Natural killer cell treated with Interleukin-12 subunit alpha and Interleukin-12 subunit beta and Interleukin-15 and Interleukin-18, amount 100 ng/mL, for 72 hours (primary cell): ENCODE results near the gene MRPS15. TPM values are rescaled to one million over a fixed set of nuclear protein-coding genes. Genes with fewer than 3 reads are reported as not detected.
"Not testable (repeated sequence)": the region's sequence is repeated elsewhere in the genome, so short reads cannot be mapped to it uniquely, and the experiment has no call there.

Experiments used
- ATAC-seq, 2 donors: fragments of 150-1000 bp; cut with Tn5 transposase in 1 of 2; sonication (Bioruptor Pico), chemical (Tn5 transposase) in 1 of 2; 2 replicates each; pipeline ENCODE4 v1.10.0; 2021
- DNase-seq: peaks from one replicate; pipeline ENCODE4 v3.0.0; 2022; ENCODE audit warnings: low spot score
- H3K27ac Mint-ChIP-seq, 2 donors: 1 replicate in 1 of 2; 2 replicates in 1 of 2; pipeline ENCODE4 v1.8.0; 2022; ENCODE audit warnings: mixed read lengths in 2 of 2, mild to moderate bottlenecking in 1 of 2, moderate library complexity in 1 of 2
- H3K27me3 Mint-ChIP-seq, 2 donors: 1 replicate in 1 of 2; 2 replicates in 1 of 2; pipeline ENCODE4 v1.8.0; 2022; ENCODE audit warnings: mixed read lengths in 2 of 2
- H3K36me3 Mint-ChIP-seq: one replicate; pipeline ENCODE4 v1.8.0; 2022; ENCODE audit warnings: mixed read lengths
- H3K4me1 Mint-ChIP-seq, 2 donors: 1 replicate in 1 of 2; 2 replicates in 1 of 2; pipeline ENCODE4 v1.8.0; 2022; ENCODE audit warnings: low read depth in 2 of 2, mixed read lengths in 2 of 2, mild to moderate bottlenecking in 1 of 2
- H3K4me3 Mint-ChIP-seq: one replicate; pipeline ENCODE4 v1.8.0; 2022; ENCODE audit warnings: mixed read lengths
- H3K9me3 Mint-ChIP-seq: 2 replicates; pipeline ENCODE4 v1.8.0; 2022; ENCODE audit warnings: mixed read lengths
- total RNA-seq, 2 donors: library from RNA; stranded (reverse); gene quantifications; one replicate each; pipeline ENCODE4 v1.2.3, GENCODE V29; 2022

The MRPS15 gene
- total RNA-seq, 2 donors from 2014 or later, result 78.8 to 109 TPM

- ATAC-seq (no peak), DNase-seq (no peak)
- Mint-ChIP-seq H3K36me3 (no peaks in the 10 kb centered on the region), H3K4me3 (peak overlapping the region; percentile 34), H3K9me3 (no peaks in the 10 kb centered on the region), H3K27ac (peak overlapping the region in 1 of 2 donors; percentile 64), H3K4me1 (peaks cover 20 to 27% of the 10 kb centered on the region in 2 donors), H3K27me3 (peaks cover 12 to 20% of the 10 kb centered on the region in 2 donors)
Observed at GRCh38 chr1:36479505-36480051, 15.4 kb upstream of the MRPS15 start.

GRCh38 chr1:36477615-36478014, 13.4 kb upstream of the MRPS15 start:
- Mint-ChIP-seq H3K4me1 (peaks cover 36 to 44% of the 10 kb centered on the region in 2 donors), H3K27me3 (peaks cover 12% of the 10 kb centered on the region in 2 donors)
- H3K36me3 Mint-ChIP-seq, DNase-seq, H3K27ac Mint-ChIP-seq, ATAC-seq, H3K9me3 Mint-ChIP-seq, H3K4me3 Mint-ChIP-seq: not testable (repeated sequence)

GRCh38 chr1:36476945-36477344, 12.8 kb upstream of the MRPS15 start:
- no peak overlapping the region for H3K4me3 Mint-ChIP-seq
- H3K27ac Mint-ChIP-seq, result peak overlapping the region; percentile 52 to 84
- peaks cover 8 to 11% of the 10 kb centered on the region in 2 donors for H3K27me3 Mint-ChIP-seq
- no peak for ATAC-seq
- no peak for DNase-seq
- H3K4me1 Mint-ChIP-seq, result peaks cover 33 to 41% of the 10 kb centered on the region in 2 donors
- no peaks in the 10 kb centered on the region for H3K36me3 Mint-ChIP-seq
- no peaks in the 10 kb centered on the region for H3K9me3 Mint-ChIP-seq

- Mint-ChIP-seq H3K4me3 (no peak overlapping the region), H3K4me1 (peaks cover 29 to 37% of the 10 kb centered on the region in 2 donors), H3K36me3 (no peaks in the 10 kb centered on the region), H3K9me3 (no peaks in the 10 kb centered on the region), H3K27me3 (peaks cover 5 to 8% of the 10 kb centered on the region in 2 donors), H3K27ac (peak overlapping the region; percentile 52 to 84)
- DNase-seq (no peak), ATAC-seq (no peak)
Observed at GRCh38 chr1:36475910-36476604, 11.9 kb upstream of the MRPS15 start.

- Mint-ChIP-seq H3K9me3 (no peaks in the 10 kb centered on the region), H3K4me3 (peak overlapping the region; percentile 77)
Observed at GRCh38 chr1:36475341-36475740, 11.2 kb upstream of the MRPS15 start.

GRCh38 chr1:36472656-36473055, 8.5 kb upstream of the MRPS15 start:
- peak overlapping the region; percentile 4 for H3K4me3 Mint-ChIP-seq
- no peaks in the 10 kb centered on the region for H3K36me3 Mint-ChIP-seq
- peaks cover 24 to 28% of the 10 kb centered on the region in 2 donors for H3K4me1 Mint-ChIP-seq
- H3K27ac Mint-ChIP-seq, result peak overlapping the region; percentile 52 to 84
- no peaks in the 10 kb centered on the region for H3K27me3 Mint-ChIP-seq
- no peaks in the 10 kb centered on the region for H3K9me3 Mint-ChIP-seq
- DNase-seq (no peak), ATAC-seq (no peak)

More at GRCh38 chr1:36475341-36475740, 11.2 kb upstream of the MRPS15 start:
- Mint-ChIP-seq H3K27me3 (peaks cover 5 to 8% of the 10 kb centered on the region in 2 donors), H3K27ac (peak overlapping the region; percentile 52 to 84), H3K4me1 (peaks cover 29 to 37% of the 10 kb centered on the region in 2 donors), H3K36me3 (no peaks in the 10 kb centered on the region)
- no peak for ATAC-seq
- DNase-seq, result no peak

GRCh38 chr1:36471830-36472641, 7.9 kb upstream of the MRPS15 start:
- no peak for ATAC-seq
- no peak overlapping the region for H3K4me3 Mint-ChIP-seq
- no peaks in the 10 kb centered on the region for H3K9me3 Mint-ChIP-seq
- H3K4me1 Mint-ChIP-seq, result peaks cover 24 to 28% of the 10 kb centered on the region in 2 donors
- H3K27me3 Mint-ChIP-seq, result no peaks in the 10 kb centered on the region
- no peak for DNase-seq
- no peaks in the 10 kb centered on the region for H3K36me3 Mint-ChIP-seq
- peak overlapping the region; percentile 52 to 84 for H3K27ac Mint-ChIP-seq

- peaks cover 17 to 21% of the 10 kb centered on the region in 2 donors for H3K4me1 Mint-ChIP-seq
- no peaks in the 10 kb centered on the region for H3K9me3 Mint-ChIP-seq
- no peak overlapping the region for H3K4me3 Mint-ChIP-seq
- DNase-seq (no peak), ATAC-seq (no peak)
- H3K27me3 Mint-ChIP-seq, result no peaks in the 10 kb centered on the region
- no peaks in the 10 kb centered on the region for H3K36me3 Mint-ChIP-seq
- peak overlapping the region in 1 of 2 donors; percentile 79 for H3K27ac Mint-ChIP-seq
Observed at GRCh38 chr1:36469163-36469562, 5.0 kb upstream of the MRPS15 start.

GRCh38 chr1:36467700-36468455, 3.7 kb upstream of the MRPS15 start:
- Mint-ChIP-seq H3K4me3 (no peak overlapping the region), H3K27me3 (no peaks in the 10 kb centered on the region), H3K9me3 (no peaks in the 10 kb centered on the region), H3K36me3 (no peaks in the 10 kb centered on the region), H3K4me1 (peaks cover 15 to 19% of the 10 kb centered on the region in 2 donors), H3K27ac (peak overlapping the region in 1 of 2 donors; percentile 79)
- DNase-seq, result no peak
- no peak for ATAC-seq

GRCh38 chr1:36467027-36467410, 2.8 kb upstream of the MRPS15 start:
- Mint-ChIP-seq H3K9me3 (no peaks in the 10 kb centered on the region), H3K4me3 (no peak overlapping the region), H3K27me3 (no peaks in the 10 kb centered on the region), H3K27ac (peak overlapping the region in 1 of 2 donors; percentile 79), H3K36me3 (no peaks in the 10 kb centered on the region), H3K4me1 (peaks cover 11 to 20% of the 10 kb centered on the region in 2 donors)
- ATAC-seq, result no peak
- no peak for DNase-seq

GRCh38 chr1:36466370-36467026, 2.3 kb upstream of the MRPS15 start:
- Mint-ChIP-seq H3K27me3 (no peaks in the 10 kb centered on the region), H3K4me1 (peaks cover 11 to 22% of the 10 kb centered on the region in 2 donors), H3K36me3 (no peaks in the 10 kb centered on the region), H3K27ac (peak overlapping the region; percentile 98 to 99), H3K9me3 (no peaks in the 10 kb centered on the region), H3K4me3 (no peak overlapping the region)
- DNase-seq (no peak), ATAC-seq (no peak)

GRCh38 chr1:36465731-36466369, 1.7 kb upstream of the MRPS15 start:
- Mint-ChIP-seq H3K9me3 (no peaks in the 10 kb centered on the region), H3K4me1 (peaks cover 11 to 25% of the 10 kb centered on the region in 2 donors)

More at GRCh38 chr1:36465731-36466369, 1.7 kb upstream of the MRPS15 start:
- H3K4me3 Mint-ChIP-seq, result no peak overlapping the region
- H3K27me3 Mint-ChIP-seq, result no peaks in the 10 kb centered on the region
- ATAC-seq, result no peak
- peak overlapping the region; percentile 98 to 99 for H3K27ac Mint-ChIP-seq
- no peak for DNase-seq
- peaks cover 5% of the 10 kb centered on the region for H3K36me3 Mint-ChIP-seq
